H1 (cell line): ENCODE measurements around the gene MCCC1. TPM values are rescaled to one million over a fixed set of nuclear protein-coding genes. Genes with fewer than 3 reads are reported as not detected.

ENCODE experiments used
- ATF2 ChIP-seq: IDR thresholded peaks from 2 replicates; pipeline ENCODE4 v1.6.1; 2012; ENCODE audit warnings: low read length, inconsistent platforms
- CHD1 ChIP-seq: IDR thresholded peaks from 2 replicates; pipeline ENCODE4 v1.6.1; 2012; ENCODE audit warnings: low read depth, low read length, improper control_type of control experiment
- CHD7 ChIP-seq: fragments of 300-600 bp; sonication (generic); IDR thresholded peaks from 2 replicates; pipeline ENCODE4 v1.7.1; 2012; ENCODE audit warnings: low read length, moderate library complexity, mild to moderate bottlenecking, inconsistent platforms; ENCODE audit not compliant: insufficient replicate concordance
- RXRA ChIP-seq: IDR thresholded peaks from 2 replicates; pipeline ENCODE4 v1.6.1; 2011; ENCODE audit warnings: low read depth, mild to moderate bottlenecking, low read length, moderate library complexity; ENCODE audit not compliant: insufficient read depth
- polyA plus RNA-seq, 7 experiments: library from polyadenylated mRNA; depleted of rRNA in 3 of 7; stranded (reverse) in 5 of 7; unstranded in 2 of 7; fragments of >200 nt in 5 of 7; fragments of 200-250 nt in 2 of 7; gene quantifications; 1 replicate in 5 of 7; 2 replicates in 1 of 7; 4 replicates in 1 of 7; pipeline versions ENCODE4 v1.2.1 to v1.2.3, GENCODE V29; 2011 to 2013; ENCODE audit warnings: missing spikeins in 2 of 7, mixed read lengths in 2 of 7
- total RNA-seq: library from RNA; stranded (reverse); fragmentation: NEBNext Ultra II Directional; extraction: Animal tissue kit (Norgen Biotek cat#: 25700); gene quantifications from 2 replicates; pipeline ENCODE4 v1.2.1, GENCODE V29; 2021

The MCCC1 gene
- total and polyA plus RNA-seq, 2 of the 8 experiments (the other 6 are each of a cell fraction or from before 2014, with no cell fraction given) = 10.8 to 21.5 TPM

- TF ChIP-seq CHD7 (no peak), ATF2 (no peak), CHD1 (no peak), RXRA (no peak)
Measured at GRCh38 chr3:183080628-183081027, 18.7 kb downstream of the MCCC1 start (continued).
